Activated T-cell treated with anti-CD3 and anti-CD28 coated beads, Interleukin-2, amount 50 U/mL, for 48 hours (primary cell): ENCODE results near the gene NCMAP.
A peak's percentile ranks its signal among the peaks of the same experiment; 100 is the strongest.

ENCODE experiments used
- DNase-seq, 2 experiments: peaks; one replicate each; pipeline ENCODE4 v3.0.0-alpha.2; 2020

The NCMAP gene

GRCh38 chr1:24636661-24637357, 80.9 kb downstream of the NCMAP start:
- DNase-seq, result no peak

- DNase-seq, result no peak
These were observed 83.2 kb downstream of the NCMAP start for GRCh38 chr1:24639094-24639493.

- DNase-seq, result no peak
These were observed 84.0 kb downstream of the NCMAP start for GRCh38 chr1:24639881-24640280.

- no peak for DNase-seq
These were observed 84.4 kb downstream of the NCMAP start for GRCh38 chr1:24640288-24640687.

- DNase-seq, result peak; percentile 62 to 63
These were observed 85.8 kb downstream of the NCMAP start for GRCh38 chr1:24641646-24642151.

GRCh38 chr1:24642481-24643362, 86.8 kb downstream of the NCMAP start, which contains the start of gene SRRM1:
SRRM1 (plus strand) TSS chr1:24643302; CDS start chr1:24643327, 25 bp downstream.
- DNase-seq, result peak; percentile 98 to 99

GRCh38 chr1:24643363-24644099, 87.6 kb downstream of the NCMAP start:
- no peak for DNase-seq

- DNase-seq, result peak in 1 of 2 experiments; percentile 51
These were observed 88.2 kb downstream of the NCMAP start for GRCh38 chr1:24644100-24644384.

- no peak for DNase-seq
These were observed 93.0 kb downstream of the NCMAP start for GRCh38 chr1:24648919-24649318.

GRCh38 chr1:24652382-24652781, 96.5 kb downstream of the NCMAP start:
- DNase-seq, result no peak

- no peak for DNase-seq
These were observed 98.1 kb downstream of the NCMAP start for GRCh38 chr1:24654010-24654409.

- DNase-seq, result no peak
These were observed 100.2 kb downstream of the NCMAP start for GRCh38 chr1:24656046-24656445.

GRCh38 chr1:24657781-24658180, 101.9 kb downstream of the NCMAP start:
- no peak for DNase-seq
